Anterior cingulate cortex (tissue), 58 donors: ENCODE data around the gene IGF1R.

Experiments used
- DNase-seq, 58 donors: peaks; one replicate each; lab custom pipeline; 2025; lab: John Stamatoyannopoulos, UW

Gene IGF1R

DNA sequence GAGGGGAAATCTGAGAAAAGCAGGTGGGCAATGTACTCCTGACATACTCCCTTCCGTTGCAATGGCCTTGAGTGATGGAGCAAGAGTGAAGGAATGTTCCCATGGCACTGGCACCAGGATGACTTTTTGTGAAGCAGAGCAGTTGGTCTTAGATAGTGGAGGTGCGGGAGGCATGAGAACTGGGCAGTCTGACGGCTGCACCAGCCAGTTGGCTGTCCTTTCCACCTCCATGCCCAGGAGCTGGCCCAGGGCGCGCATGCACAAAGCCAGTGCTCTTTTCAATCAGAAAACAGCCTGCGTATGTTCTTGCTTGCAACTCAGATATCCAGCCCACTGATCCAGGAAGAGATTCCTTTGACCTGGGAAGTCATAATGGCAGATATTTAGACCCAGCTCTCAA, 222.4 kb downstream of the IGF1R start:
- peak in 14 of 58 donors; percentile 8 to 47 (median 20) for DNase-seq

DNA sequence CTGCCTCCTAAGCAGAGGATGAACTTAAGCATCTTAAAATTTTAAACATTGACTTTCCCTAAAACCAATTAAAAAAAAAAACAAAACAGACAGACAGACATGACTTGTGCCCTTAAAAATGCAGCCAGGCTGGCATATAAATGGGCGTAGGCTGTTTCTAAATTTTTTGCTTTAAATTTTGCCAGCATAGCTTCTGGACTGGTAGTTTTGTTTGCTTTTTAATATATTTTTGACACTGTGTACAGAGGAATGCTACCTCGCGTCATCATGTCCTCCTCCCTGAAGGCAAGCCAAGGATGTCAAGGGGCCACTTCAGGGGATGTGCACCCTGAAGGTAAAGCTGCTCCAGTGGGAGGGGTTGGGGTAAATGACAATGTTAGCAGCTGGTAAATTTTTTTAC, 224.4 kb downstream of the IGF1R start:
- DNase-seq: no peak

DNA sequence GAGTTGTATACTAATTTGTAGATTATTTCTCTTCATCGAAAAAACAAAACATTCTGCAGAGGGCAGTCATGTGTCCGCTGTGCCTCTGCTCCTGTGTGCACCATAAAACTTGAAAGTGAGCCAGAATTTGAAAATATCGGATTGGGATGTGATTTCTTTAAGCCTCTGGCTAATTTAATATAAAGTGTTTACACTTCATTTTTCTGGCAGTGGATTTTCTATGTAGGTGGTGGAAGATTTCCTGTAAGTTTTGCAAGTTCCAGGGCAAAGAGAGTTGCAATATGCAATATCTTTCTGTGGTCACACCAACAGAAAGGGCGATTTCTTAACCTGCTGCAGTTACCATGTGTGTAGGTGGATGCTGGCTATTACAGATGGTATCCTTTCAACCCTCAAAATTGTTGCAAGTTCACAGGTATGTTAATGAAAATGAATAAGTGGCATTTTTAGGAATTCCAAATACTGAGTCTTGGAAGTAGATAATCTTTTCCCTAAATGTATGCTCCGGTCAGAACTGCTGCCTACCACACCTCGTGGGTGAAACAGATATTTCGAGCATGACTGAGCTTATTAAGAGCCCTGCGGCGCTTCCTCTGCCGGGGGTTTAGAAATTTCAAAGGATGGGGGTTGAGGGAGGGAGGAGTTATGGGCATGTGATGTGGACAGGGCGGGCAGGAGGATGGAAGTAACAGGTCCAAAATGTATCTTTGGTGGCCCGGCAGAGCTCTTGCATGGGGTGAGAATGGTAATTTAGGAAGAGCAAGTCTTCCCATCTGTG, 225.3 kb downstream of the IGF1R start:
- peak in 1 of 58 donors; percentile 11 for DNase-seq

DNA sequence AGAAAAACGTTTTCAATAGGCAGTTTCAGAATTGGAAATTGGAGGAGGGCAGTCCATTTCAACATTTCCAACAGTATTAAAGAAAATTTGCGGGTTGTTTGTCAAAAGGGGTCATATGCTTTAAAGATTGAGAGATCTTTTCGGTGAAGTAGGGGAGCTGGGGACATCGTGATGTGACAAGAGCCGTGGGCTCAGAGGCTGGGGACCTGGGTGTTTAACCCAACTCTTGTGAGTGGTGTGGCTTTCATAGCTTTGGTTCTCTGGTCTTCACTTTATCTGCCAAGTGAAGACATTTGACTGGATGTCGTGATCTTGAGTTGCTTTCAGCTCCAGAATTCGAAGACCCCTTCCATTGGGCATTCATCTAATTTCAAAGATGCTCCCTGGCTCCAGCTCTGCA, 226.0 kb downstream of the IGF1R start:
- DNase-seq: no peak

DNA sequence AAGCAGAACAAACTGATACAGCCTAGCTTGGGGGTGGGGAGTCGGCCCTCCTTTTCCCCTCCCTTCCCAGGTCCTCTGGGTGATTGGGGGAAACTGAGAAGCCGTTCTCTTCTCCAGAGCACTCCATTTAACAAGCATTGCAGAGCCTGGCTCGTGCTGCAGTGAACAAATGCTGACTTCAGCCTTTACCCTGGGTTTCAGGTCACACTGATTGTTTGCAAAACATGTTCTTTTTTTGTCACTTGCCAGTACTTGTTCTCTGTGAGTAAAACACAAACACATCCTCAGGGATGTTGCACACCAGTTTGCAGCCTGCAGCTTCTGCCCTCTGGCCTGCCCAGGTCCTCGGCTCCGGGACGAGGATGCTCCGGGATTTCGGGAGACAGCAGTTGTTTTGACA, 226.4 kb downstream of the IGF1R start:
- peak in 1 of 58 donors; percentile 17 for DNase-seq

DNA sequence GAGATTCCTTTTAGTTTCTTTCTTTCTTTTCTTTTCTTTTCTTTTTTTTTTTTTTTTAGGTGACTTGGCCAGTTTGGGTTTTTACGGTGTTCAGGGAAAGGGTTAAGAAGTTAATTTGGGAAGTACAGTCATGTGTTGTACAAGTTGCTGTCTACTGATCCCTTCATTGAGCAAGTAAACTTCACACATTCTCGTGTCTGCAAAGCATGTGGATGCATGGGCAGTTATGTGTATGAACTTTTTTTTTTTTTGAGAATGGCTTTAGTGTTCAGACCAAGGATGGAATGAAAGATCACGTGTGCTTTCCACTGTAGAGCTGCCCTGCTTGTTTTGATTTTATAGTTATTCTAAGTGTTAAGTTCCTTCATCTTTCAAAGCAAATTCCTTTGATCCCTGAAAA, 227.0 kb downstream of the IGF1R start:
- no peak for DNase-seq

DNA sequence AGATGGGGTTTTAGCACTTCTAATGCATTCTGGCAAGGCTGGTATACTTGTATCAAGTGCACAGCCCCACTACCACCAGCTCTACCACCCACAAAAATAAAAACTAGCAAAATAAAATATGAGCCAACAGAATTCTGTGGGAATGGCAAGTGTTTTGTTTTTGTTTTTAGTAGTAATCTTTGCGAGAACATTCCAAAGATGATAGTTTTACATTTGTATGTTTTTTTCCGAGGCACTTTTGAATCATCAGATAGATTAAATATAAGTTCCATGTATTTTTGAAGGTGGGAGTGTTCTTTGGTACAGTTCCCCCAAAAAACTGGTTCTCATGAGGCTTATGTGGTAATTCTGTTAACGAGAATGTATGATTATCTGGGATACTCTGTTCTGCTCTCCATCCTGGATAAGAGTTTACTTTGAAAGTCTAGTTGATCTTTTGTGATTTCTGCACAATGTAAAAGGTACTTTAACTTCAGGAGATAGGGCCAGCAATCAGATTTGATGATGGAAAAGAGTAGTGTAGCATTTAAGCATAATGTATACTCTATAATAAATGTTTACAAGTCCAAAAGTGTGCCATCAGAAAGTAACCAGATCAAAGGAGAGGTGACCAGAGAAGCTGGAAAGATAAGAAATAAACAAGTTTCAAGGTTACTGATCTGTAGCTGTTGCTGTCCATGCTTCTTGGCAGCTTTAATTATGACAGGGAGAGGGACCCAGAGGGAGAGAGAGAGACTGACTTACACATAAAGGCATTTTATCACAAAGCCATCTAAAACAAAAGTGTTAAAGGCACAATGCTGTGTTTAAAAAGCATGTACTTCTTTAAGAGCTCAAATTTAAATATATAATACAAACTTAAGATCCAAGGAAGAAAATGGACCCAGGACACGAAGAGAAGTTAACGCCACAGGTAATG, 228.4 kb downstream of the IGF1R start:
- no peak for DNase-seq

DNA sequence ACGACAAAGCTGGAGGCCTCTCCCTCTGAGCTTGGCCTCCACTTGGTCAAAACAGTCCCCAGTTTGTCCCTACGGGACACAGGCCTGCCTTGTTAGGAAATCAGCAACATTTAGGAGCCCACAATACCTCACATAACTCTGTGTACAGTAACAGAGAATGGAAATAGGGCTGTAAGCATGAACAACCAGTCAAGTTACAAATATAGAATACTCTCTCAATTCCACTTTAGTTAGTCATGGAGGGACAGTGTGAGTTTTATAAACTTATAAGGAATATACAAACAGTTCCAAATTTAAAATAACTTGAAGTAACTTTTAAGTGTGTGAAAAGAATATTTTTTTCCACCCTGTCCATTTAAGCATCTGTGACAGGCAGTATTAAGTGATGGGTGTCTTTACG, 229.8 kb downstream of the IGF1R start:
- no peak for DNase-seq

DNA sequence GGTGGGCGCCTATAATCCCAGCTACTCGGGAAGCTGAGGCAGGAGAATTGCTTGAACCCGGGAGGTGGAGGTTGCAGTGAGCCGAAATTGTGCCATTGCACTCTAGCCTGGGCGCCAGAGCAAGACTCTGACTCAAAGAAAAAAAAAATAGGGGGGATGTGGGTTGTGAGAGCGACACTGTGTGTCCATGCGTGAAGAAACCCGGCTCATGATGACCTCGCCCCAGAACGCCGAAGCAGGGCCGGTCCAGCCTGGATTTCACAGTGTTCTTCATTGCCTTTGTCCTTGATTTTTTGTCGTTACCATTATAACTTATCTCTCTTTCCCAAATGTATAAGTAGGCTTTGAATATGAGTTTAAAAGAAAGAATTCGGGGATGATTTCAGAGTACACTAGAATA, 230.5 kb downstream of the IGF1R start:
- no peak for DNase-seq

DNA sequence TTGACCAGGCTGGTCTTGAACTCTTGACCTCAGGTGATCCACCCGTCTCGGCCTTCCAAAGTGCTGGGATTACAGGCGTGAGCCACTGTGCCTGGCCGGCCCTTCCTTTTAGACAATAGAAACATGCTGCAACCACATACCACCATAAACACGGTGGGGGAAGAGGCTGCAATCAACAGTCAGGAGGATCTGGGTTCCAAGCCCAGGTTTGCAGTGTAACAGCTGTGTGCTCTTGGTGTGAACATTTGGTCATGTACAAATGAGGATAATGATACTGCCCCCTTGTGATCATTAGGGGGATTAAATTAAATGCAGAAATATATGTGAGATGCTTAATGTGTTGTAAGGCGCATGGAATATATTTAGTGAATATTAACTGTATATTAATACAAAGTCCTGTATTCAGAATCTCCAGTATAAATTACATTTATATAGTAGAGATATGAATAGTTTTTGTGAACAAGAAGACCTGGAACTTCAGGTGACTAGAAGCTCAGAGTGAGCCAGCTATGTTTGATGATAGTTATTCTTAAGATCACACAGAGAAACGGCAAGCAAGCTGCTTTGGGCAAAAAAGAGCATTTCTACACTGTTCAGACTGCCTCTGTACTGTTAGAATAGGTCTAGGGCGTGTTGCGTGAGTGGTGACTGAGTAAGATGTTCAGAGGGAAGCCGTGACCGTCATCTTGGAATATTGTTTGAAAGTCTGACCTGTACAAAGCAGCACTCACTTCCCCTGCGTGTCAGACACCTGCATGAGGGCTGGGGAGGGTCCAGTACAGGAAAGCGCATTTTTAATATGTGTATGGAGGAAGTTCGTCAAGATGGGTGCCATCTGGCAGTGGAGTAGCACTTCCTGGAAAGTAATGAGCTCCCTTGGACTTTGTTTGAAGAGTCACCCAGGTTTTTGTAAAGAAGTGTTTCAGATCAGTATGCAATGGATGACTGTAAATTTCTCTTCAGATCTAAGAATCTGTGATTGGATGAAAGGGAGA, 233.5 kb downstream of the IGF1R start:
- peak in 2 of 58 donors; percentile 10 to 12 for DNase-seq

DNA sequence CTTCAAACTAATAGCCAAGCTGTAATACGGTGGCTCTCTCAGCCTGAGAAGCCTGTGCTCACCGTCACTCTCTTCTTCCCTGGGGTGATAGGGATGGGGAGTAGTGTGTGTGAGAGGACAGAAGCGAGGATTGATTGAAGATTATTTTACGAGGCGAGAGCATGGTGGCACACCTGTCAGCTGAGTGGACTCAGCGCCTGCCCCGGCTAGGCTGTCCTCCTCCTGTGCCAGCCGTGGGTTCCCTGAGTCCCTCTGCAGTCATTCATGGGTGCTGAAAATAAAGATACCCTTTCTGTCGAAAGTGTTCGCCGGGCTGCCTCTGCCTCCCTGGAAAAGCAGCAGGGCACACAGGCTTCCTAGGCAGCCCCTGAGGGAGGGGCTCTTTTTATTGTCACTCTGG, 235.1 kb downstream of the IGF1R start:
- DNase-seq: no peak

DNA sequence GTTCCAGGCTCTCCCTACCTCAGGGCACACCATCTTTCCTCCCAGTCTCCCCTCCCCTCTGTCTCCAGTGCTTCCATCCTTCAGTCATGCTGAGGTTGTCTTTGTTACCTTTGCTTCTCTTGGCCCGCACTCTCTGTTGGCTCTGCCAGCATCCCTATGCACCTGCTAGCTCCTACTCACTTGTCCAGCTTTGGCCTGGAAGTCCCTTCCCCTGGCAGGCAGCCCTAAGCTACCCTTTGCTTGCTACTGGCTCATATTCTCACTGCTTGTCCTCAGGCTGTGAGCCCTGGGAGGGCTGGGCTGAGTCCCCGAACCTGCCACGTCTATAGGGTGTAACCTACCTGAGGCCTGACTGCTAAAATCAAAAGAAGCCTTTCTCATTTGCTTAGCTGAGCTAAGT, 236.6 kb downstream of the IGF1R start:
- DNase-seq: no peak

DNA sequence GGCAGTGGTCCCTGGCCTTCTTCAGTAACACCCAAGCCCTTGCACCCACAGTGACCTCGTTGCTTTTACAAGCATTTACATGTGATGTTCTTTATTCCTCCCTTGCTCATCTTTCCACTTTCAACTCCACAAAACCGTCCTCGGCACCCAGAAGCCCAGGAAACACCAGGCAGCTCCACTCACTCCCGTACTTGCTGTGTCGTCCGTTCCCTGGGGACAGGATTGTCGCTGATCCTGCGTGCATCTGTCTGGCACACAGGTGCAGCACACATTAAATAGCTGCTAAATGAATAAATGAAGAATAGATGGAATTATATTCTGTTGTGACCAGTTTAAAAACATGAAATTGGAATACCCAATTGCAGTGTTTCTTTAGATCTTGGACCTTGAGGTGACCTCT, 239.6 kb downstream of the IGF1R start:
- no peak for DNase-seq

DNA sequence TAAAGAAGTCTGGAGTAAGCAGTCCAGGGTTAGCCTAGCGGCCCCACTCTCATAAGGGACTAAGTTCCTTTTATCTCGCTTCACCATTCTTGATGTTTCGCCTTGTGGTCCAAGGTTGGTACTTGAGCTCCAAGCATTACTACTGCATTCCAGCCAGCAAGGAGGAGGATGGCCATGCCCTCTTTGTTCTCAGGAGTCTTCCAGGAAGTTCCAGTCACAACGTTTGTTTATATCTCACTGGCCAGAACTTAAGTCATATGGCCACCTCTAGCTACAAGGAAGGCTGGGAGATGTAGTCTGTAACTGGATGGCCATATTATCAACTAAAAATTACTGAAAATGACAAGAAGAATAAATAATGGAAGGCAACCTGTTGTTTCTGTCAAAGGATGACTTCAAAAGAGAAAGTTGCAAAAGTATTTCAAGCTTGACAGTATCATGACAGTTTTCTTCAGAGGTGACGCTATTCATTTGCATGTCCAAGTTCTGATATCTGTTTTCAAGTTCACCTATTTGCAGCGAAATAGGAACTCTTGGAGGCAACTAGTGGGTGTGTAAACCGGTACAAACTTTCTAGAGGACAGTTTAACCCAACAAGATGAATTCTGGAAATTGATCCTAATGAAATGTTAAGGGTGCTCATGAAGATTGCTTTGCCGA, 240.6 kb downstream of the IGF1R start:
- DNase-seq: no peak

DNA sequence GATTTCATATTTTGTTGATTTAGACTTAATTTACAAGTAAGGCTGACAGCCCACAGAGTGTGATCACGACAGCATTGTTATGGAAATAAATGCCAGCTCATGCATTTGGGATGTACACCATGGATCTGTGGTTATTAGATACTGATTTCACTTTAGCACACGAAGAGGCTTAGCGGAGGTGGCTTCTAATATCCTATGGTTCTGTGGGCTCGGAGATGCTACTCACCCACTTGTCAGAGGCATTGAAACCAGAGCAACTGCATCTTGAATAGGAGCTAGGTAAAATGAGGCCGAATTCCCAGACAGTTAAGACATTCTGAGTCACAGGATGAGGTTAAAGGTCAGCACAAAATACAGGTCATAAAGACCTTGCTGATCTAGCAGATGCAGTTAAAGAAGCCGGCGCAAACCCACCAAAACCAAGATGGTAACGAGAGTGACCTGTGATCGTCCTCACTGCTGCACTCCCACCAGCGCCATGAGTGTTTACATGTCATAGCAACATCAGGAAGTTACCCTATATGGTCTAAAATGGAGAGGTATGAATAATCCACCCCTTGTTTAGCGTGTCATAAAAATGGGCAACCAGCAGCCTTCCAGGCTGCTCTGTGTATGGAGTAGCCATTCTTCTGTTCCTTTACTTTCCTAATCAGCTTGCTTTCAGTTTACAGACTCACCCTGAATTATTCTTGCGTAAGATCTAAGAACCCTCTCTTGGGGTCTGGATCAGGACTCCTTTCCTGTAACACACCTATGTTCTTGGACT, 241.8 kb downstream of the IGF1R start:
- no peak for DNase-seq

DNA sequence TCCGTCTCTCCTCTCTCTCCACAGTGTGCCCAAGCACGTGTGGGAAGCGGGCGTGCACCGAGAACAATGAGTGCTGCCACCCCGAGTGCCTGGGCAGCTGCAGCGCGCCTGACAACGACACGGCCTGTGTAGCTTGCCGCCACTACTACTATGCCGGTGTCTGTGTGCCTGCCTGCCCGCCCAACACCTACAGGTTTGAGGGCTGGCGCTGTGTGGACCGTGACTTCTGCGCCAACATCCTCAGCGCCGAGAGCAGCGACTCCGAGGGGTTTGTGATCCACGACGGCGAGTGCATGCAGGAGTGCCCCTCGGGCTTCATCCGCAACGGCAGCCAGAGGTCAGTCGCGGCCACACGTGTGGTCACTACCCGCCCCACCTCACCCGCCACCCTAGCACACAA, 243.0 kb downstream of the IGF1R start:
- no peak for DNase-seq

DNA sequence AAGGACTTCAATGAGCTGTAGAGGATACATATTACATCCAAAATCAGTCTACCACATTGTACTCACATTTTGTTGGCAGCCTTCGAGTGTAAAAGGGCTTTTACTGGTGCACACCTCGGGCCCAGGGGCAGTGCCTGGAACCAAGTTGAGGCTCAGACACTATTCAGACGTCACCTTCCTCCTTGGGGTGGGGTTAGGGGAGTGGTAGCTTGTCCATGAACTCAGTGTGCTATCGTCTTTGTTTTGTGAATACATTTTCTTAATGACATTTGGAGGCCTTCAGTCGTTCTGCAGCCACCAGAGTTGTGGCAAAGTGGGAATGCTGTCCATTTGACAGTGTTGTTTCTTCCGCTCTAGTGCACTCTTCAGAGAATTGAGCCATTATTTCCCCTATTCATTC, 245.1 kb downstream of the IGF1R start:
- no peak for DNase-seq

DNA sequence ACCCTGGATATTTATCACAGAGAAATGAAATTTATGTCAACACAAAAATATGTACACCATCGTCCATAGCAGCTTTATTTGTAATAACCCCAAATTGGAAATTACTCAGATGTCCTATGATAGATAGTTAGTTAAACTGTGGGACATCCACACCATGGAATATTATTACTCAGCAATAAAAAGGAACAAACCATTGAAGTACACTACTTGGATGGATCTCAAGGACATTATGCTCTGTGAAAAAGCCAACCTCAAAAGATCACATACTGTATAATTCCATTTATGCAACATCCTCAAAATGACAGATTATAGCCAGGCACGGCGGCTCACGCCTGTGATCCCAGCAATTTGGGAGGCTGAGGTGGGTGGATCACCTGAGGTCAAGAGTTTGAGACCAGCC, 246.0 kb downstream of the IGF1R start:
- no peak for DNase-seq
